GM23338 (cell line): ENCODE results near the gene GRIPAP1. TPM values are rescaled to one million over a fixed set of nuclear protein-coding genes. Genes with fewer than 3 reads are reported as not detected.

Source experiments
- ATAC-seq: fragments of 200-7000 bp; cut with Tn5 transposase; 3 replicates; pipeline ENCODE4 v1.9.1; 2020
- DNase-seq: peaks from one replicate; pipeline ENCODE4 v3.0.0-alpha.2; 2015; ENCODE audit warnings: low spot score
- H2AFZ ChIP-seq: fragments of 200-600 bp; sonication (generic); 2 replicates; pipeline ENCODE4 v1.8.0; 2016; ENCODE audit warnings: antibody characterized with exemption, mild to moderate bottlenecking, moderate library complexity
- H3F3A ChIP-seq: fragments of 200-600 bp; sonication (generic); replicated peaks from 2 replicates; pipeline ENCODE4 v1.8.0; 2017; ENCODE audit warnings: antibody characterized with exemption, mixed run types, low read depth
- H3K27ac ChIP-seq: fragments of 200-600 bp; sonication (generic); 2 replicates; pipeline ENCODE4 v1.6.1; 2016; ENCODE audit warnings: low read depth
- H3K27me3 ChIP-seq: fragments of 200-600 bp; sonication (generic); 2 replicates; pipeline ENCODE4 v1.8.0; 2016; ENCODE audit warnings: mild to moderate bottlenecking, mixed run types, moderate library complexity; ENCODE audit not compliant: insufficient read depth
- H3K36me3 ChIP-seq: fragments of 200-600 bp; sonication (generic); 2 replicates; pipeline ENCODE4 v1.8.0; 2016; ENCODE audit warnings: mild to moderate bottlenecking; ENCODE audit not compliant: insufficient read depth
- H3K4me1 ChIP-seq: fragments of 200-600 bp; sonication (generic); 2 replicates; pipeline ENCODE4 v1.8.0; 2016; ENCODE audit warnings: mild to moderate bottlenecking, moderate library complexity; ENCODE audit not compliant: insufficient read depth
- H3K4me2 ChIP-seq: fragments of 200-600 bp; sonication (generic); 2 replicates; pipeline ENCODE4 v1.7.1; 2017; ENCODE audit warnings: mixed run types
- H3K4me3 ChIP-seq: fragments of 200-600 bp; sonication (generic); 2 replicates; pipeline ENCODE4 v1.6.1; 2016; ENCODE audit warnings: mixed run types
- H3K79me2 ChIP-seq: fragments of 200-600 bp; sonication (generic); replicated peaks from 2 replicates; pipeline ENCODE4 v1.8.0; 2017; ENCODE audit warnings: mild to moderate bottlenecking; ENCODE audit not compliant: insufficient read depth
- H3K9me2 ChIP-seq: fragments of 200-600 bp; sonication (generic); 2 replicates; pipeline ENCODE4 v1.8.0; 2017; ENCODE audit not compliant: insufficient read depth
- H4K20me1 ChIP-seq: fragments of 200-600 bp; sonication (generic); replicated peaks from 2 replicates; pipeline ENCODE4 v1.8.0; 2017; ENCODE audit warnings: mild to moderate bottlenecking; ENCODE audit not compliant: insufficient read depth
- H3K27ac Mint-ChIP-seq: 2 replicates; pipeline ENCODE4 v1.8.0; 2020; ENCODE audit warnings: inconsistent platforms, mild to moderate bottlenecking, moderate library complexity, mixed read lengths
- H3K27me3 Mint-ChIP-seq: 3 replicates; pipeline ENCODE4 v1.8.0; 2022; ENCODE audit warnings: low read depth, mild to moderate bottlenecking, moderate library complexity, mixed read lengths, inconsistent platforms; ENCODE audit not compliant: insufficient read depth, poor library complexity
- H3K36me3 Mint-ChIP-seq: 3 replicates; pipeline ENCODE4 v1.8.0; 2021; ENCODE audit warnings: low read depth, mild to moderate bottlenecking, inconsistent platforms, moderate library complexity, mixed read lengths
- H3K4me1 Mint-ChIP-seq: 3 replicates; pipeline ENCODE4 v1.8.0; 2020; ENCODE audit warnings: mild to moderate bottlenecking, inconsistent platforms, mixed read lengths
- H3K4me3 Mint-ChIP-seq: 3 replicates; pipeline ENCODE4 v1.8.0; 2021; ENCODE audit warnings: moderate library complexity, mild to moderate bottlenecking, inconsistent platforms, mixed read lengths
- H3K9me3 Mint-ChIP-seq: 3 replicates; pipeline ENCODE4 v1.8.0; 2020; ENCODE audit warnings: moderate library complexity, mild to moderate bottlenecking, inconsistent platforms, mixed read lengths
- CREB1 ChIP-seq: fragments of 250-450 bp; sonication (Bioruptor Pico); IDR thresholded peaks from 2 replicates; pipeline ENCODE4 v1.5.0; 2020; ENCODE audit warnings: low read depth, mild to moderate bottlenecking, moderate library complexity
- EZH2 ChIP-seq: fragments of 200-600 bp; sonication (generic); IDR thresholded peaks from one replicate; pipeline ENCODE4 v1.8.0; 2017; ENCODE audit warnings: antibody characterized with exemption, mild to moderate bottlenecking, low read depth; ENCODE audit not compliant: unreplicated experiment
- JUNB ChIP-seq: IDR thresholded peaks from one replicate; pipeline ENCODE4 v1.6.1; 2016; ENCODE audit warnings: antibody characterized with exemption; ENCODE audit not compliant: unreplicated experiment
- NANOG ChIP-seq: IDR thresholded peaks from 2 replicates; pipeline ENCODE4 v1.6.1; 2016; ENCODE audit warnings: antibody characterized with exemption, borderline replicate concordance
- STAT1 ChIP-seq: IDR thresholded peaks from one replicate; pipeline ENCODE4 v1.6.1; 2016; ENCODE audit warnings: antibody characterized with exemption; ENCODE audit not compliant: unreplicated experiment
- ZNF114 ChIP-seq: fragments of 250-450 bp; sonication (Bioruptor Pico); IDR thresholded peaks from 2 replicates; pipeline ENCODE4 v1.5.0; 2020; ENCODE audit warnings: mild to moderate bottlenecking, moderate library complexity
- ZNF331 ChIP-seq: fragments of 250-450 bp; sonication (Bioruptor Pico); IDR thresholded peaks from 2 replicates; pipeline ENCODE4 v1.5.0; 2020; ENCODE audit warnings: low read depth, mild to moderate bottlenecking, moderate library complexity
- polyA plus RNA-seq: library from polyadenylated mRNA; unstranded; fragments of >200 nt; fragmentation: Nextera tagmentation; extraction: Ambion mirVana; gene quantifications from 2 replicates; pipeline ENCODE4 v1.2.1, GENCODE V29; 2016
- total RNA-seq: library from RNA; depleted of rRNA; stranded (reverse); fragments of >200 nt; shearing (Covaris generic); gene quantifications from 2 replicates; pipeline ENCODE4 v1.2.3, GENCODE V29; 2014
- TF ChIP-seq, protein P1 (sequence below): IDR thresholded peaks from one replicate; pipeline ENCODE4 v1.6.1; 2018; ENCODE audit warnings: antibody characterized with exemption; ENCODE audit not compliant: unreplicated experiment
- TF ChIP-seq, protein P2 (sequence below), 2 experiments: fragments of 200-600 bp in 1 of 2; sonication (generic) in 1 of 2; conservative IDR thresholded peaks; 2 replicates each; pipeline versions ENCODE4 v1.5.1 to v1.6.1; 2016 to 2017; ENCODE audit warnings: antibody characterized with exemption in 2 of 2, low read depth in 2 of 2, mild to moderate bottlenecking in 2 of 2, moderate library complexity in 1 of 2

The GRIPAP1 gene
- total and polyA plus RNA-seq, 2 experiments from 2014 or later = 39.1 to 62.2 TPM

DNA sequence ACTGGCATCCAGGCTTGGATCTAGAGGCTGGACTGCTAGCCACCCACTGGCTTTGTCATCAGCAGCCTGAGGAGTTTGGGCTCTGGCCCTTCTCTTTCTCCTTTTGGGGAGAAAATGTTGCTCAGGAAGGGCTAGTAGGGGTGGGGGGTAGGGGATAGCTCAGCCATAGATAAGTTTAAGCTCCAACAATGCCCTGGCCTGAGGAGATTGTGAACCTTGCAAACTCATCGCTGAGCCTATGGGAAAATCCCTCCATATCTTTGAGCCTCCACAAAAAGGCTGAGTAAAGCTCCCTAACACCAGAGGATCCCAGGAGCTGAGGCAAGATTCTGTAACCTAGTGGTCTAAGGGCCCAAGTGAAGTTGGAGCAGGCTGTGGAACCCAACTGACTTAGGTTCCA, 53.5 kb downstream of the GRIPAP1 start (continued):
- TF ChIP-seq, protein P1, sequence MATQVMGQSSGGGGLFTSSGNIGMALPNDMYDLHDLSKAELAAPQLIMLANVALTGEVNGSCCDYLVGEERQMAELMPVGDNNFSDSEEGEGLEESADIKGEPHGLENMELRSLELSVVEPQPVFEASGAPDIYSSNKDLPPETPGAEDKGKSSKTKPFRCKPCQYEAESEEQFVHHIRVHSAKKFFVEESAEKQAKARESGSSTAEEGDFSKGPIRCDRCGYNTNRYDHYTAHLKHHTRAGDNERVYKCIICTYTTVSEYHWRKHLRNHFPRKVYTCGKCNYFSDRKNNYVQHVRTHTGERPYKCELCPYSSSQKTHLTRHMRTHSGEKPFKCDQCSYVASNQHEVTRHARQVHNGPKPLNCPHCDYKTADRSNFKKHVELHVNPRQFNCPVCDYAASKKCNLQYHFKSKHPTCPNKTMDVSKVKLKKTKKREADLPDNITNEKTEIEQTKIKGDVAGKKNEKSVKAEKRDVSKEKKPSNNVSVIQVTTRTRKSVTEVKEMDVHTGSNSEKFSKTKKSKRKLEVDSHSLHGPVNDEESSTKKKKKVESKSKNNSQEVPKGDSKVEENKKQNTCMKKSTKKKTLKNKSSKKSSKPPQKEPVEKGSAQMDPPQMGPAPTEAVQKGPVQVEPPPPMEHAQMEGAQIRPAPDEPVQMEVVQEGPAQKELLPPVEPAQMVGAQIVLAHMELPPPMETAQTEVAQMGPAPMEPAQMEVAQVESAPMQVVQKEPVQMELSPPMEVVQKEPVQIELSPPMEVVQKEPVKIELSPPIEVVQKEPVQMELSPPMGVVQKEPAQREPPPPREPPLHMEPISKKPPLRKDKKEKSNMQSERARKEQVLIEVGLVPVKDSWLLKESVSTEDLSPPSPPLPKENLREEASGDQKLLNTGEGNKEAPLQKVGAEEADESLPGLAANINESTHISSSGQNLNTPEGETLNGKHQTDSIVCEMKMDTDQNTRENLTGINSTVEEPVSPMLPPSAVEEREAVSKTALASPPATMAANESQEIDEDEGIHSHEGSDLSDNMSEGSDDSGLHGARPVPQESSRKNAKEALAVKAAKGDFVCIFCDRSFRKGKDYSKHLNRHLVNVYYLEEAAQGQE = no peak

DNA sequence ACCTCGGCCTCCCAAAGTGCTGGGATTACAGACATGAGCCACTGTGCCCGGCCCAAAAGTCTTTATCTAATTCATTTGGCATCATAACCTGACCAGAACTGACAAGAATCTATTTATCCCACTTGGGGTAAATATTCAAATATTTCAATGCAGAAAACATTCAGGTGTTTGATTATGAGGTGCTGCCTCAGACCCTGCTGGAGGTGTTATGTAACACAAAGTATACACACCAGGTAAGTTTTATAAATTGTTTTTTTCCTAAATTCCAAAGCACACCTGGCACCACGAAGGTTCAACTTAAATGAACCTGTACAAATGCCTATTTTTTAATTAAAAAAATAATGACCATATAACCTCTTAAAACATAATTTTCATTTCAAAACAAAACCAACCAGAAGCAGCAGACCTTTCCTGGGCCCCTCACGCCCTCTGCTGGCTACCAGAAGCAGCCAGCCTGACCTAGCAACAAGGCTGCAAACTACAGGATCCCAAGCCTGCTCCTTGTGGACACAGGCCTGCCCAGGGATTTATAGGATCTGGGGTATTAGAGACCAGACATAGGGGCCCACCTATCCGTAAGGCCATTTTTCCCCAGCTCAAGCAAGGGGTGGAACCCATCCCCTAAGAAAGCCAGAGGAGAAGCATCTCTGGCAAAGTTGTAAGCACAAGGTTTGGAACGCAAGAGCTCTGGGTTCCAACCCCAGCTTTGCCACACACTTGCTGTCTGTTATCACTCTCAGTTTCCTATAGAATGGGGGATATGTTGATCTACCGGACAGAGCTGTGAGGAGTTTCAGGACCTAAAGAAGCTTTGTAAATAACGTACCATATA, 56.3 kb downstream of the GRIPAP1 start:
- Histone ChIP-seq H2AFZ (no peak overlapping the region), H3F3A (no peaks in the 10 kb centered on the region), H3K27me3 (no peaks in the 10 kb centered on the region), H3K9me2 (no peaks in the 10 kb centered on the region), H3K4me2 (no peak overlapping the region), H3K27ac (no peak overlapping the region), H3K4me3 (no peak overlapping the region), H3K79me2 (peaks cover 38% of the 10 kb centered on the region), H3K4me1 (no peaks in the 10 kb centered on the region), H3K36me3 (no peaks in the 10 kb centered on the region), H4K20me1 (no peaks in the 10 kb centered on the region; the same call in 1 of the 2 replicates)
- peak; percentile 82 for DNase-seq
- no peak overlapping the region for H3K4me3 Mint-ChIP-seq
- H3K9me3 Mint-ChIP-seq = no peaks in the 10 kb centered on the region; the same call in 2 of the 3 replicates
- peaks cover 19% of the 10 kb centered on the region for H3K4me1 Mint-ChIP-seq
- ATAC-seq = peak; percentile 96
- H3K27ac Mint-ChIP-seq = peak overlapping the region; percentile 48; the same call in 1 of the 2 replicates
- peaks cover 26% of the 10 kb centered on the region for H3K36me3 Mint-ChIP-seq
- H3K27me3 Mint-ChIP-seq = peaks cover 4% of the 10 kb centered on the region
- TF ChIP-seq STAT1 = no peak
- TF ChIP-seq, protein P2, sequence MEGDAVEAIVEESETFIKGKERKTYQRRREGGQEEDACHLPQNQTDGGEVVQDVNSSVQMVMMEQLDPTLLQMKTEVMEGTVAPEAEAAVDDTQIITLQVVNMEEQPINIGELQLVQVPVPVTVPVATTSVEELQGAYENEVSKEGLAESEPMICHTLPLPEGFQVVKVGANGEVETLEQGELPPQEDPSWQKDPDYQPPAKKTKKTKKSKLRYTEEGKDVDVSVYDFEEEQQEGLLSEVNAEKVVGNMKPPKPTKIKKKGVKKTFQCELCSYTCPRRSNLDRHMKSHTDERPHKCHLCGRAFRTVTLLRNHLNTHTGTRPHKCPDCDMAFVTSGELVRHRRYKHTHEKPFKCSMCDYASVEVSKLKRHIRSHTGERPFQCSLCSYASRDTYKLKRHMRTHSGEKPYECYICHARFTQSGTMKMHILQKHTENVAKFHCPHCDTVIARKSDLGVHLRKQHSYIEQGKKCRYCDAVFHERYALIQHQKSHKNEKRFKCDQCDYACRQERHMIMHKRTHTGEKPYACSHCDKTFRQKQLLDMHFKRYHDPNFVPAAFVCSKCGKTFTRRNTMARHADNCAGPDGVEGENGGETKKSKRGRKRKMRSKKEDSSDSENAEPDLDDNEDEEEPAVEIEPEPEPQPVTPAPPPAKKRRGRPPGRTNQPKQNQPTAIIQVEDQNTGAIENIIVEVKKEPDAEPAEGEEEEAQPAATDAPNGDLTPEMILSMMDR (conservative IDR thresholded peaks at IDR 0.05; ENCODE audit: low read depth in 2 of 2) = peak; percentile 78 to 79
- TF ChIP-seq CREB1 (CRISPR knock-in tag) = no peak

DNA sequence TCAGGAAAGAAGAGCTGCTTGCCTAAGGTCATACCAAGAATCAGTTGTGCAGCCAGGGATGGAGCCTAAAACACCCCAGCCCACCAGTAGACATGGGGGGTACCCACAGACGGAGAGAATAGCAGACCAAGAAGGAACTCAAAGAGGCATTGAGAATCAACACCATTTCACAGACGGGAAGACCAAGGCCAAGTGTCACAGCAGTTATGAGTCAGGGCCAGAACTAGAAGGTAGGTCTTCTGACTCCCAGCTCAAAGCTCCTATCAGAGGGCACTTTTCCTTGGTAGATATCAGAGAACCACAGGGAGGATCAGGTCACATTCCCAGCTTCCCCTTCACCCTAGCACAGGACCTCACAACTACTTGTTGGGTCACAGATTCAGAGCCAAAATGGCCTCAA, 59.2 kb downstream of the GRIPAP1 start:
- Mint-ChIP-seq H3K4me3 (no peak overlapping the region), H3K36me3 (peaks cover 34% of the 10 kb centered on the region), H3K27ac (no peak overlapping the region), H3K4me1 (peaks cover 33% of the 10 kb centered on the region), H3K27me3 (peaks cover 4% of the 10 kb centered on the region), H3K9me3 (no peaks in the 10 kb centered on the region; the same call in 2 of the 3 replicates)
- no peak overlapping the region for H3K27ac ChIP-seq
- H3K4me1 ChIP-seq = peaks cover under 1% of the 10 kb centered on the region; the same call in 1 of the 2 replicates
- peaks cover 51% of the 10 kb centered on the region for H3K79me2 ChIP-seq
- no peak for DNase-seq
- no peak overlapping the region for H3K4me2 ChIP-seq
- no peak overlapping the region for H3K4me3 ChIP-seq
- no peaks in the 10 kb centered on the region for H3K27me3 ChIP-seq
- H3F3A ChIP-seq = no peaks in the 10 kb centered on the region
- no peak for TF ChIP-seq ZNF331 (CRISPR knock-in tag)
- TF ChIP-seq CREB1 (CRISPR knock-in tag) = no peak
- TF ChIP-seq, protein P1 = no peak
- TF ChIP-seq EZH2 = no peak
- TF ChIP-seq NANOG = no peak
- no peak for TF ChIP-seq JUNB
- TF ChIP-seq, protein P2 (conservative IDR thresholded peaks at IDR 0.05; ENCODE audit: low read depth in 2 of 2) = no peak
- TF ChIP-seq ZNF114 (CRISPR knock-in tag) = no peak
- no peak for TF ChIP-seq STAT1
- no peaks in the 10 kb centered on the region; the same call in 1 of the 2 replicates for H4K20me1 ChIP-seq
- no peak overlapping the region for H2AFZ ChIP-seq
- H3K9me2 ChIP-seq = no peaks in the 10 kb centered on the region
- no peaks in the 10 kb centered on the region for H3K36me3 ChIP-seq
- ATAC-seq = no peak
